NOMO-1 (cell line): Measurements from ENCODE around the gene TMEM30A.

Experiments used
- DNase-seq, 2 experiments: peaks; one replicate each; lab custom pipeline; 2025; ENCODE audit not compliant: unreplicated experiment in 2 of 2; lab: John Stamatoyannopoulos, UW

The TMEM30A gene

DNA sequence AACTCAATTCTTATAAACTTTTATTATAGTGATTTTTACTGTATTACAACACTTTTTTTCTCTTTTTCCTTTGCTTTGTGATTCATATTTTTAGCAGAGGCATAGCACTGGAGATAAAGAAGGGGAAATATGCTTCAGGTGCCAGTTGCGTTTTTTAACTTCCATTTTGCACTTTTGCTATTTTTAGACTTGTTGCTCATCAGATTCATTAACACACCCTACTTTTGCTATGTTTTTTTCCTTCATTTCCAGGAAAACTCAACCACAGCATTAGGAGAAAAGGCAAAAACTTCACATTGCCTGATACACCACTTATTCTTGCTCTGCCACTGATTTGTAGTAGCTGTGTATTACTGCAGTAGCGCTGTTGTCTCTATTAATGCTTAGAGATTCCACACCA, 8.0 kb upstream of the TMEM30A start:
- DNase-seq = no peak

DNA sequence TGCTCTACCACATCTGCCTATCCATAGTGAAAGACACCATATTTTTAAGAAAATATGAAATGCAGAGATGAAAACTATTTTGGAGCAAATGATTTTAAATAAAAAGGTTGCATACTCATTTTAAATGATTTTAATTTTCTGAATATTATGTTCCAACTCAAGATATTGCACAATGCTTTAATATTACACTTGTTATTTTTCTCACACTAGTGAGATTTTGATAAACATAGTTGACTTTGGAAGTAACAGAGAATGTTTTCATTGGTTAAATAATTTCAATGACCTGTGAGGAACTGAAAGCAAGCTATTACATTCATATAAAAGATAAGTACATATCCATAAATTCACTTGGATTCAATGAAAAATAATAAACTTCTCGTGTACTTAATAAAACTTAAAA, 7.2 kb upstream of the TMEM30A start:
- DNase-seq = no peak

DNA sequence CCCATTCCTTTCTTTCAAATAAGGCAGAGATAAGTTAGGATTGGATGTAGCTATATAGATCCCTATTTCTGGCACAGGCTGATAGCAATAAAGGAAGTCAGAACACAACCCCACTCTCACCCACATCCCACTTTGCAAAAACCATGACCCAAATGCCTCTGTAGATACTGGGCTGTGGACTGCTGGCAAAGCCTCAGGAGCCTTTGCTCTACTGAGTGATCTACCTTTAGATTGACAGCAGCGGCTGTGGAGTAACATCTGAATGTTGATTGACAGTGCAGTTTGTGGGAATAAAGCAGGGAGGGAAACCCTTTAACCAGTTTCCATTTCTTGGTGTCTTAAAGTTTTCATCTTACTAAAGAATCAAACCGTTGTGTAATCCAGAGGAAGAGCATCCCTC, 6.7 kb upstream of the TMEM30A start:
- no peak for DNase-seq

DNA sequence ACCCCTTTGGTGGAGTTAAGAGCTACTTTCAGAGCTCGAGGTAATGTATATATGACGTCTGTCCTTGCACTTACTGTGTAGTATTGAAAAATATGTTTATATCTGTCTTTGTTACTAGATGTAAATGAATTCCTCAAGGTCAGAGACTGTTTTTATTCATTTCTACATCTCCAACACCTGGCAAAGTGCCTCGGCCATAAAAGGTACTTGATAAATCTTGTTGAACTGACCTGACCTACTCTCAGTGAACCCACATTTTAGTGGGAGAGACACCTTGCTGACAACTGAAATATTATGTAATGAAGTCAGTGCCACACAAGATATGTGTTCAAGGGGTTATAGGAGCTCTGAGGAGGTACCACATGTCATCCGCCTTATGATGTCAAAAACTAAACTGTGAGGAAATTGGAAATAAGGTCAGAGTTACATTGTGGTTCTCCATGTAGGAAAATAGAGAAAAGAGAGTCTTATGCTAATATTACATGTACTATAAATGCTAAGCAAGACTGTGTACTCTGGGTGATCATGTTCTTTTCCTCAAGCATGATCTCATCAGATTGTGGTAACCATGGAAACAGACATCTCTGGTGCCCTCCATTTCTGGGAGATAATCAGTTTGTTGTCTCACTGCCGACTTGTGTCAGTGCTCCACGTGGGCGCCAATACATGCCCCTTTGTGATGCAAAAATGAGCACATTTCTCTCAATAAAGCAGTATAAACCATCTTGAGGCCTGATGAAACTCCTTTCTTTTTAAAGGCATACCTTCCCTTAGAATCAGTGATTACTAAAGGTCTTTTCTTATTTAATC, 5.7 kb upstream of the TMEM30A start:
- DNase-seq = no peak

DNA sequence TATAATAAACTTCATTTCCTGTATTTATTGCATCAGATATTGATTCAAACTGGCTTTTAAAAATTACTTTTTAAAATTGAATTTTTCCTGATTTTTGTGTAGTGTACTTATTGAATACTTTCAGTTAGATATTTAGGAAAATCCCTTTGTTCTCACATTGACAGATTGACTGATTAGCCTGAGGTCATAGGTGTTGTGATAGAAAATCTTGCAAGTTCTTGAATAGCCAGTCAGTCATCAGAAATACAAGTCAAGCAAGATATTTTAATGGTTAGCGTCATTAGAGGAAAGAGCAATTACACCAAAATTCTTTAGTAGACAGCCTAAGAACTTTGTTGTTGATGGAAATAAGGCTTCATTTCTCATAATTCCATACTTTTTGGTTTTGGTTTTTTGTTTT, 3.4 kb upstream of the TMEM30A start:
- DNase-seq = no peak

DNA sequence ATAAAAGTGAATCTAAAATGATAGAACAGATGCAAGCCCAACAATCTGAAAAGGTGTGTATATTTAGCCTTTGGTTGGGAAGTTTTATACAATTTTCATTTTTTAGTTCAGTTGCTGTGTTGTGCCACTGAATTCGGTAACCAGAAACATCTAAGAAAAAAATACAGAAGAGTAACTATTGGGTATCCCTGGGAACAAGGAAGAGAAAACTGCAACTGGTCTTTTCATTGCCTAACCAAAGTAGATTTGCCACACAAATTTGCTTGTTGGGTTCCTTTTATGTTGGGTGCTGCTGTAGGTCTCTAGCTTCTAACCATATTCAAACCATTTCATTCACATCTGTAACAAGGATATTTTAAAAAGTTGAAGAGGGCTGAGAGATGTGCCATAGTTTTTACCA, 2.8 kb upstream of the TMEM30A start:
- DNase-seq = peak; percentile 40 to 67

DNA sequence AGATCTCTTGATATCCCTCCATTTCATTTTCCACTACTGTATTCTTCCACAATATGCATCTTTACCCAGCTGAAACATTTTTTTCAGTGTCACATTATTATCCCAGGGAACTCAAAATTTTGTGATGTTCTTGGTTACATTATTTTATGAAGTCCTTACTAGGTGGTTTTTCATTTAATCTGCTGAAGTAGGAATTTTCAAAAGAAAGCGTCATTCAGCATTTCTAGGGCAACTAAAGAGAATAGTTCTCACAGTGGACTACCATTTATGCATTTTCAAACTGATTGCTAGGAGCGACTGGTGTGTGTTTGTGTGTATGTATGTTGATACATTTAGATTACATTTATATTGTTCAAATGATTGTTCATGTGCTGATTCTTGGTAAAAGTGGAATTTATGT, 2.4 kb upstream of the TMEM30A start:
- DNase-seq = no peak

DNA sequence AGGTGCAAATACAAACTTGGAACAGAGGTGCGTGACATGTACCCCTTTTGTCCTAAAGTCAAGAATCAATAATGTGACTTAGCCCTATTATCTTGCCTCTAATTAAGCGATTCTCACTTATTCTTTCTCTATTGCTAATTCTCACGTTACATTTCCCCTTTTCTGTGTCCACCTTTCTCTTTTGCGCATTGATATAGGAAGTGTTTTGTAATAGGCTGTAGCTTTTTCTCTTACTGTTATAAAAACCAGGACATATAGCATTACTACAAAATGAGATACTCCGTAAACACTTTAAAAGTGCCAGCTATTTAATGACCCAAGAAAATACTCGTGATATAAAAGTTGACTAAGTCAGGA, 669 bp upstream of the TMEM30A start:
- DNase-seq = peak; percentile 36 to 76

DNA sequence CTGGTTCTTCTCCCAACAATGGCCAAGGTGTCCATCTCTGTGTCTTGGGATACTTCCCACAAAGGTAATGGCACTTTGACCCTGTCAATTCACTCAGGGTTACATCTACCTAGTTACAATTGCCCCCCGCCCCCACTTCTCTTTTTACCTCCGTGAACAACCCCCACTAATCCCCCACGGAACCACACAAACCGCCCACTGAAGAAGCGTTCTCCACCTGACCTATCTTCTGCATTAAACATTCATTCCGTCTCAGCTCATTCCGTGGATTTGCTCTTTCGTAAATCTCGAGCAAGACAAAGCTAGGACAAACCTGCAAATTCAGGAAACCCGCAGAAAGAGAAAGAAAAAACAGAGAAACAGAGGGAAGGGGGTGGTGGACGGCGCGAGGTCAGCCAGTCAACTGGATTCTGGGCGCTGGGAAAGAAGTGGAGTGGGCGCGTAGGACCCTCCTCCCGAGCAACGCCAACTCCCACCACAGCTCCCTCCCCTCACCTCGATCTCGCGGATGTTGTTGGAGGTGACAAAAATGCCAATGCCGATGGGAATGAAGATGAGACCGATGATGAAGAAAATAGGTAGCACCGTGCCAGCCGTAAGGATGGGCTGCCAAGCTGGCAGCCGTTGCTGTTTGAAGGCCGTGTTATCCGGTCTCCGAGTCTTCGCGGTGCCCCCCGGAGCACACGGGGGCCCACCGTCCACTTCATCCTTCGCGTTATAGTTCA, 523 bp downstream of the TMEM30A start:
- DNase-seq = peak in 1 of 2 experiments; percentile 40

DNA sequence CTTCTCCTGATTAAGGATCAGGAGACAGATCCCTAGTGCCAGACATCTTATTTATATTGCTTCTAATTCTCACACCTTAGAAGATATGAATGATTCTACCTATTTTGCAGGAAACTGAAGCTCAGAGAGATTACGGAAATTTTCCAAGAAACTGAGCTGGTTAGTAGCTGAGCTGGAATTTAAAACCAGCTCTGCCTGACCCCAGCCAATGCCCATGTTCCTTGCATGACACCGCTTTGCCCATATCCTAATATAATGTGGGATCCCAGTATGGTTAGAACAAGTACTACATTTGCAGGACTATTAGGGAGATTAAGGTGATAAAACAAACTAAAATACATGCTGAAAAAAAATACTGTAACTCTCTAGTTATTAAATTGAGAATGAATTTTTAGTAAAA, 1.9 kb downstream of the TMEM30A start:
- DNase-seq = no peak

DNA sequence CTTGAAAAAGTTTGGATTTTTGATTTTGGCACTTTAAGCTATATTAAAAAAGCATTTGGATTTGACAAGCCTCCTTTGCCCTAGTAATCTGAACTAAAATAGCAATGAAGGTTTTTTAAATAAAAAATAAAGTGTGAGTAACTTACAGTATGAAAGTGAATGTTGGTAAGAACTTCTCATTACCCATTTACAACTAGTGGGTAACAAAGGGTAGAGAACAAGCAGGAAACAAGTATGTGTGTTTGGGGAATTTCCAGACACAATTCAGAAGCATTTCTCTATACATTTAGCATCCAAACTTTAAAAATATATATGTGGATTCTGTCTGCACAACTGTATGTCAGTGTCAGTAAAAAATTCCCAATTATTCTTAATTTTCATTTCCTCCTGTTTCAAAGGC, 2.9 kb downstream of the TMEM30A start:
- DNase-seq = peak in 1 of 2 experiments; percentile 12

DNA sequence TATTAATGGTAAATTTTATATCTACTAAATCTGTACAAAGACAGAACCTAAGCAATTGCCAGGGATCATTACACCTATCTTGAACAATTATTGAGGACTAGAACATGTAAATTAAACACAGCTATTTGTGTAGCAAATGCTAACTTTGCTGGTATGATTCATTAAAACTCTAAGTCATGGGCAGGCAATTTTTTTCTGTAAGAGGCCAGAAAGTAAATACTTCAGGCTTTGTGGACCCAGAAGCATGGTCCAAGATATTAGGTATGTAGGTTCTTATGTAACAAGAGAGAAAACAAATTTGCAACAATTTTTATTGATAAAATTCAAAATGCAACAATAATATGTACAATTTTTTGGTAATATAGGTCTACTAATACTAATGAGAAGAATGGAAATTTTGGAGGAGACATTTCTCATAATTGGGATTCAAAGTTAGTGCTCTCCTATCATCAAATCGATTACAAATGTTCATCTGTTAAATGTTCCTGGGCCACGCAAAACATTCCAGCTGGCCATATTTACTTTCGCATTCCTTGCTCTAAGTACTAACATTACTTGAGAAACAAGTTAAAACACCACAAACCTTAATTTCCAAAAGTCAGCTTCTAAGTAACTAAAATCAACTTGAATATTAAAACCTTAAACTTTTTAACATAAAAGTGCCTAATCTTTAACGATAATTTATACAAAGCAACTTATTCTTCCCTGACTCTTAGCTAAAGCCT, 4.3 kb downstream of the TMEM30A start:
- no peak for DNase-seq

DNA sequence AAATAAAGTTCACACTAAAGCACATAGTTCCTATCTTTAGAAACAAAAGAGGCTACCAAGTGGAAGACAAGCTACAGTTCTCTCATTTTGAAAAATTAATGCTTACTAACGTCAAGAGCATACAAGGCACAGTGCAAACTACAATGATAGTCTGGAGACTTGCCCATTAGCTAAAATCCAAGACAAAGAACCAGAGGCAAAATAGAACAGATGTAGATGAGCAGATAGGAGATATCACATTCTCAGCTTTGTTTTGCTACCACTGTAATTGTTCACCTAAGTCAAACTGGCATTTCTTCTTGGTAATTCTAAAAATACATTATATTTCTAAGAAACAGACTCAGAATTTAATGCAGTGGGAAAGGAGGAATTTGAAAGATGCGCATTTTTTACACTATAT, 5.2 kb downstream of the TMEM30A start:
- no peak for DNase-seq

DNA sequence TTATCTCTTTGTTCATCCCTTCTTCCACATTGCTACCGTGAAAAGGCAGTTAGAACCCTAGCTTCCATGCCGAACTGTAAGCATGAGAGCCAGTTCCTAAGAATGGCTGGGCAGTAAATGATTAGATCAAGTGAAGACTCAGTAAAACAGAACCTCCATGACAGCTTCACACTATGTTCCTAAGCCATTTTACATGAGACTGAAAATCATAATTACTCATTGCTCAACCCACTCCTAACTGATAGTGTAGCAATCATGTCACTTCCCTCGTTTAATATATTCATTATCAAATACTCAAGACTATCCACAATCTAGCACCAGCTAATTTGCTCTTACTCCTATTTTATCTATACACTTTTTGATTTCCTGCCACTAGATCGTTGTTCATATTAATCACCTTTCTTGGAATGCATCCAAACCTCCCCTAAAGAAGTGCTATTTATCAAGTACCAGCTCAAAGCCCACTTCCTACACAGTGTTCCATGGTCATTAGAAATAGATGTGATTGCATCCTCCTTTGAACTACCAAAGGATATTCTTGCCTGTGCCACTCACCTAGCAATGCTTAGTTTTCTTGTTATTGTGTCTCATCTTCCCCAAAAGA, 6.0 kb downstream of the TMEM30A start:
- peak; percentile 26 to 85 for DNase-seq

DNA sequence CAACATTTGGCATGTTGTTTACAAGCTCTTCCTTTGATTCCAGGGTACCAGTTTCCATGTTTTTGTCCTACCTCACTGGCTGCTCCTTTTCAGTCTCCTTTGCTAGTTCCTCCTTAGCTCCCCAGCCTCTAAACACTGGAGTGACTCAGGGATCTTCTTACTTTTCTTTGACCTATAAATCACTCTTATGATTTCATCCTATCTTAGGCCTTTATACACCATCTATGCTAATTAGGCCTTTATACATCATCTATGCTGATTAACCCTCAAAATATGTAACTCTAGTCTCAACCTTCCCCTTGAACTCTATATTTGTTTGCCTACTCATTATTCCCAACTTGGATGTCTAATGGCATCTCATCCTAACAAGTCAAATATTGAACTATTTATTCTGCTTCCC, 9.5 kb downstream of the TMEM30A start:
- peak in 1 of 2 experiments; percentile 19 for DNase-seq

DNA sequence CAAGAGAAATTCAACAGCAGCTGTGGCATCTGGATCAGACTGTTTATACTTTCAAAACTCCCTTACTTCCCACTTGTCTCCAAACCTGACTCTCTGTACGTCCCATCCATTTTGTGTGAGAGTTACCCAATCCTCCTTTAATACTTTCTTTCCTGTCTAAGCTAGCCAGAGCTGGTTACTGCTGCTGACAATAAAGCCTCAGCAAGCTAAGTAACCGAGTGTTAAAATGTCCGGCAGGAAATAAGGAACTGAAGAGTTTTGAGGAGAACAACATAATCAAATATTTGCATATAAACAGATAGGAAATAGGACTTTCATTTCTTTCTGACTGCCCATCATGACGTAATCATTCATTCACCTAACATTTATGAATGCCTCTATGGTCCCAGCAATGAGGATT, 11.6 kb downstream of the TMEM30A start:
- peak; percentile 19 to 60 for DNase-seq

DNA sequence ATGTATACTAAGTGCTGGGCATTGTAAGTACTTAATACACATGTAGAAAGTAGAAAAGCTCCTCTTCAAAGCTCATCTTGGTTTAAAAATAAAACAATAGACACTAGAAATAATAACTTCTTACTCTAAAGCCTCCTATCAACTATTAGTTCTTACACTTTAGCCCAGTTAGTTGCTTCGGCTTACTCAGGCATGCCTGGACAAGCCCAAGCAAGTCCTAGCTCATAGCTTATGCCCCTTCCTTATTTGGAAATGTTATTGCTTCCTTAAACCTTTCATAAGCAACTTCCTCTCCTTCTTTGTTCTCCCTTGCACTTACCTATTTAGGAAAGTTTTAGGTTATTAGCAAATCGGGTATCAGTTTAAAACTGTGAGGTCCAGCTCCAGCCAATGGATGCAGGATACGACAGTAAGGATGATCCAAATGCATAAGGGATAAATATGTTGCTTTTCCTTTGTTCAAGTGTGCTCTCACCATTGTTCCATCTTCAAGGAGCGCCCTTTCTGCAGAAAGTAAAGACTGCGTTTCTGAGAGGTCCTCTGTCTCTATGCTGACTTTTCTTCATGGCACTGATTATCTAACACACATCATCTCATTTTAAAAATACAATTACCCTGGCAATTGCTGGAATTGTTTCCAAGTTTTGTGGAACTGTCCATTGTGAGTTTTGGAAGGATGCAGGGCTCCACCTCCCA, 12.3 kb downstream of the TMEM30A start:
- peak; percentile 30 to 51 for DNase-seq

DNA sequence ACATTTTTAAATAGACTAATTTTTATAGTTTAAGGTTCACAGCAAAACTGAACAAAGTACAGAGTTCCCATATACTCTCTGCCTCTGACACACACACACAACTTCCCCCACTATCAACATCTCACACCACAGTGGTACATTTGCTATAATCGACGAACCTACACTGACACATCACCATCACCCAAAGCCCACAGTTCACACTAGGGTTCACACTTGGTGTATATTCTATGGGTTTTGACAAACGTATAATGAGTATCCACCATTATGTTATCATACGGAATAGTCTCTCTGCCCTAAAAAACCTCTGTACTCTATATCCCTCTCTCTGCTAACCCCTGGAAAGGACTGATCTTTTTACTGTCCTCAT, 15.6 kb downstream of the TMEM30A start:
- no peak for DNase-seq

DNA sequence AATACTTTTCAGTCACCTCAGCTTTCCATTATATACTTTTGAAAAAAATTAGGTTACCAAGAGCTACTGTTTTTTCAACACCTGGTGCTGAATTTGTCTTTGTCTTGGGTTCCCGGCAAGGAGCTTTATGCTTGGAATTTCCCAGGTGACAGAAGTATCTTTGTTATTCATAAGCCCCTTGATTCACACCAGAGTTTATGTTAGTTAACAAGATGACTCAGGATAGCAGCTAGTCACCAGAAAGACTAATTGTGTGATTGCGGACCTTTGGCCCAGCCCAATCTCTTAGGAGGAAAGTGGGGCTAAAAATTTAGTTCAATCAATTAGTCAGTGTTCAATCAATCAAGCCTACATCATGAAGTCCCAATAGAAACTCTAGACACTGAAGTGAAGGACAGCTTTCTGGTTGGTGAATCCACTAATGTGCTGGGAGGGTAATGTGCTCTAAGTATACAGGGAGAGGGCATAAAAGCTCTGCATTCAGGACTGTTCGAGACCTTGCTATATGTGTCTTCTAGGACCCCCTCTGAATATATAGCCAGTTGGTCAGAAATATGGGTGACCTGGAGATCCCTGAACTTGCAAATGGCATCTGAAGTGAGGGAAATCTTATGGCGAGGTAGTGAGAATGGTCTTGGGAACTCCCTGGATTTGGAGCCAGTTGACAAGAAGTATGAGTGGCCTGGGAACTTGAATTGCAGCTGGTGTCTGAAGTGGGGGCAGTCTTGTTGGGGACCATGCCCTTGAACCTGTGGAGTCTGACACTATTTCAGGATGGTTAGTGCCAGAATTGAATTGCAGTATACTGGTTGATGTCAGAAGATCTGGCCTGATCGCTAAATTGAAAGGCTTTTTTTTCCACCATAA, 16.2 kb downstream of the TMEM30A start:
- DNase-seq = no peak

DNA sequence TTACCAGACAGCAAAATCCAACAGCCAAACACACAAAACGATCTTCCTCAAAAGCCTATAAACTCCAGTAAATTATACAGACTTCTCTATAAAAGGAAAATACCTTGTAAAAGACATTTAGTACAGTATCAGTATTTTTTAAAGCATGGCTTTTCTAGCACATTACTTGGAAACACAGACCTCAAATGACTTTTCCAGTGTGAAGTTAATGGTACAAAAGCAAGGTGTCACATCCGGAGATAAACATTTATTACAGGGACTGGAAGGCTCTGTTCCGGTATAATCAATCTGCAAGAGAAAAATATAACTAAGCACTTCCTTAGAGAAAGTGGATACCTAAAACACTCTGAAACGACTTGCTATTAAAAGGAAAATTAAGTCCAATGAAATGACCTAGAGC, 17.1 kb downstream of the TMEM30A start:
- no peak for DNase-seq
